ENCODE data around the gene INHBE.

DNA sequence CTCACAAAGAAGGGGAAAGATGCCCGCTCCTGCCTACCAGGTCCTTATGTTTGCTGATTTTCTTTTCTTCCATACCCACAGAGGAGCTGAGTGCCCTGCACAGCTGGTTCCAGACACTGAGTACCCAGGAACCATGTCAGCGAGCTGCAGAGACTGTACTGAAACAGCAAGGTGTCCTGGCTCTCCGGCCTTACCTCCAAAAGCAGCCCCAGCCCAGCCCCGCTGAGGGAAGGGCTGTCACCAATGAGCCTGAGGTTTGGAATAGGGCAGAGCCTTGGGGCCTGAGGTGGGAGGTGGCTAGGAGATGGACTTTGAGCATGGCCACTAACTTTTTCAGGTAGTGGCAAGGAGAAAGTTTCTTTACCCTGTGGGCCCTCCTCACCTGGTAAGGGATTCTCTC is 35.0 kb downstream of the INHBE start:
- TF ChIP-seq, protein P1, sequence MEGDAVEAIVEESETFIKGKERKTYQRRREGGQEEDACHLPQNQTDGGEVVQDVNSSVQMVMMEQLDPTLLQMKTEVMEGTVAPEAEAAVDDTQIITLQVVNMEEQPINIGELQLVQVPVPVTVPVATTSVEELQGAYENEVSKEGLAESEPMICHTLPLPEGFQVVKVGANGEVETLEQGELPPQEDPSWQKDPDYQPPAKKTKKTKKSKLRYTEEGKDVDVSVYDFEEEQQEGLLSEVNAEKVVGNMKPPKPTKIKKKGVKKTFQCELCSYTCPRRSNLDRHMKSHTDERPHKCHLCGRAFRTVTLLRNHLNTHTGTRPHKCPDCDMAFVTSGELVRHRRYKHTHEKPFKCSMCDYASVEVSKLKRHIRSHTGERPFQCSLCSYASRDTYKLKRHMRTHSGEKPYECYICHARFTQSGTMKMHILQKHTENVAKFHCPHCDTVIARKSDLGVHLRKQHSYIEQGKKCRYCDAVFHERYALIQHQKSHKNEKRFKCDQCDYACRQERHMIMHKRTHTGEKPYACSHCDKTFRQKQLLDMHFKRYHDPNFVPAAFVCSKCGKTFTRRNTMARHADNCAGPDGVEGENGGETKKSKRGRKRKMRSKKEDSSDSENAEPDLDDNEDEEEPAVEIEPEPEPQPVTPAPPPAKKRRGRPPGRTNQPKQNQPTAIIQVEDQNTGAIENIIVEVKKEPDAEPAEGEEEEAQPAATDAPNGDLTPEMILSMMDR (IDR thresholded peaks at IDR 0.05; ENCODE audit: borderline replicate concordance, extremely low read depth, low read length, poor library complexity, severe bottlenecking), result no peak
- no peak for TF ChIP-seq EZH2 (IDR thresholded peaks at IDR 0.05; ENCODE audit: borderline replicate concordance, low read depth, low read length, severe bottlenecking)
